K562 (cell line): Measurements from ENCODE around the gene ATRNL1. TPM values are rescaled to one million over a fixed set of nuclear protein-coding genes. Genes with fewer than 3 reads are reported as not detected.

ENCODE experiments used
- ATAC-seq: fragments of 200-7000 bp; cut with Tn5 transposase; 3 replicates; pipeline ENCODE4 v1.9.1; 2020; ENCODE audit warnings: moderate library complexity
- BruUV-seq: library from RNA; stranded (reverse); fragments of 400-500 nt; replicated peaks from 2 replicates; lab custom pipeline; 2021; lab: Mats Ljungman, UMichigan
- CTCF ChIA-PET: fragments of 300-600 bp; formaldehyde crosslinking; extraction: SDS; loops from one replicate; lab custom pipeline; 2021; ENCODE audit warnings: low intra/inter-chr PET ratio; lab: Yijun Ruan, JAX
- POLR2A ChIA-PET: fragments of 300-600, 350-650 bp; sonication (Branson Sonifier 250); formaldehyde crosslinking; extraction: SDS; loops from one replicate; lab custom pipeline; 2021; ENCODE audit warnings: antibody characterized with exemption, inconsistent platforms; lab: Yijun Ruan, JAX
- DNase-seq, 4 experiments: peaks; one replicate each; pipeline versions ENCODE4 v3.0.0 to v3.0.0-alpha.2; 2011 to 2018; ENCODE audit warnings: low spot score in 3 of 4, mixed read lengths in 3 of 4; ENCODE audit errors: extremely low read depth in 1 of 4
- FAIRE-seq: peaks from 2 replicates; lab custom pipeline; 2011; peaks lifted over from hg19 to GRCh38; lab: Jason Lieb, UNC
- H2AFZ ChIP-seq: 2 replicates; pipeline ENCODE4 v1.6.0; 2011; ENCODE audit warnings: low read depth, low read length, control low read depth, inconsistent platforms
- H3K27ac ChIP-seq: fragments of 200-600 bp; 3 replicates; pipeline ENCODE4 v1.8.0; 2011; ENCODE audit warnings: low read depth, mild to moderate bottlenecking, control low read depth, inconsistent platforms, low read length, moderate library complexity, mixed read lengths; ENCODE audit errors: extremely low read depth
- H3K27me3 ChIP-seq, 2 experiments: fragments of 300-600 bp in 1 of 2; 2 replicates in 1 of 2; 3 replicates in 1 of 2; pipeline versions ENCODE4 v1.6.0 to v1.8.0; 2011; ENCODE audit warnings: inconsistent platforms in 2 of 2, low read length in 2 of 2, mild to moderate bottlenecking in 1 of 2, mixed read lengths in 1 of 2, moderate library complexity in 1 of 2; ENCODE audit not compliant: control insufficient read depth in 2 of 2, insufficient read depth in 2 of 2
- H3K36me3 ChIP-seq: fragments of 300-600 bp; 3 replicates; pipeline ENCODE4 v1.8.0; 2011; ENCODE audit warnings: mild to moderate bottlenecking, low read length, inconsistent platforms; ENCODE audit not compliant: control insufficient read depth, insufficient read depth
- H3K4me1 ChIP-seq, 2 experiments: fragments of 200-600 bp in 1 of 2; replicated peaks in 1 of 2; 2 replicates in 1 of 2; 3 replicates in 1 of 2; pipeline versions ENCODE4 v1.5.1 to v1.8.0; 2011; ENCODE audit warnings: inconsistent platforms in 2 of 2, low read length in 2 of 2, mild to moderate bottlenecking in 1 of 2, mixed read lengths in 1 of 2, moderate library complexity in 1 of 2; ENCODE audit not compliant: control insufficient read depth in 2 of 2, insufficient read depth in 2 of 2
- H3K4me2 ChIP-seq: 2 replicates; pipeline ENCODE4 v1.6.1; 2011; ENCODE audit warnings: low read length, control low read depth, inconsistent platforms, mixed read lengths; ENCODE audit not compliant: insufficient read depth
- H3K4me3 ChIP-seq: fragments of 200-600 bp; sonication (generic), shearing (Covaris generic); 2 replicates; pipeline ENCODE4 v1.5.1; 2016; ENCODE audit warnings: control low read depth, inconsistent platforms
- H3K79me2 ChIP-seq: fragments of 200-600 bp; 3 replicates; pipeline ENCODE4 v1.8.0; 2011; ENCODE audit warnings: low read length, inconsistent platforms; ENCODE audit not compliant: control insufficient read depth, insufficient read depth
- H3K9ac ChIP-seq, 2 experiments: 2 replicates each; pipeline versions ENCODE4 v1.6.0 to v1.6.1; 2011; ENCODE audit warnings: low read depth in 2 of 2, low read length in 2 of 2, control low read depth in 1 of 2, inconsistent platforms in 1 of 2, mild to moderate bottlenecking in 1 of 2, mixed read lengths in 1 of 2; ENCODE audit not compliant: insufficient read depth in 1 of 2
- H3K9me1 ChIP-seq: one replicate; pipeline ENCODE4 v1.6.0; 2011; ENCODE audit warnings: inconsistent platforms, mild to moderate bottlenecking, low read length, moderate library complexity; ENCODE audit not compliant: control insufficient read depth, insufficient read depth
- H3K9me3 ChIP-seq: replicated peaks from 2 replicates; pipeline ENCODE4 v1.5.1; 2011; ENCODE audit warnings: low read depth, low read length, inconsistent platforms; ENCODE audit not compliant: control insufficient read depth, insufficient read depth
- H4K20me1 ChIP-seq: replicated peaks from 2 replicates; pipeline ENCODE4 v1.6.1; 2011; ENCODE audit warnings: low read length, inconsistent platforms, mixed read lengths; ENCODE audit not compliant: control insufficient read depth, insufficient read depth
- ATF1 ChIP-seq, 2 experiments: fragments of 450-650 bp in 1 of 2; IDR thresholded peaks; 2 replicates each; pipeline ENCODE4 v1.6.1; 2016; ENCODE audit warnings: missing compliant biosample characterization in 1 of 2, missing genetic modification characterization in 1 of 2
- HDAC3 ChIP-seq: fragments of 450-650 bp; IDR thresholded peaks from 2 replicates; pipeline ENCODE4 v1.6.1; 2018; ENCODE audit warnings: borderline replicate concordance, mild to moderate bottlenecking, moderate library complexity; ENCODE audit not compliant: partially characterized antibody
- NONO ChIP-seq, 2 experiments: fragments of 200-400 bp in 1 of 2; fragments of 450-650 bp in 1 of 2; formaldehyde crosslinking in 1 of 2; IDR thresholded peaks; 2 replicates each; pipeline ENCODE4 v1.6.1; 2017; ENCODE audit warnings: low read depth in 2 of 2, mild to moderate bottlenecking in 2 of 2, moderate library complexity in 2 of 2, low read length in 1 of 2
- SPI1 ChIP-seq: IDR thresholded peaks from 2 replicates; pipeline ENCODE4 v1.6.1; 2011; ENCODE audit warnings: low read depth, low read length, control low read depth, borderline replicate concordance
- SRSF7 ChIP-seq: fragments of 200-400 bp; formaldehyde crosslinking; optimal IDR thresholded peaks from 2 replicates; pipeline ENCODE3; 2017; ENCODE audit warnings: mild to moderate bottlenecking, low read depth, low read length
- ZNF217 ChIP-seq: sonication (generic); formaldehyde crosslinking; IDR thresholded peaks from 2 replicates; pipeline ENCODE4 v1.8.0; 2022; ENCODE audit warnings: mild to moderate bottlenecking, missing genetic modification reagents
- WGBS: fragments of 100-300 bp; shearing (Covaris generic); methylation state at CpG from one replicate; pipeline ENCODE4 v1.1.6; 2016; ENCODE audit warnings: low coverage, mixed read lengths; ENCODE audit not compliant: insufficient coverage; ENCODE audit errors: missing lambda C conversion rate; 5-methylcytosine and 5-hydroxymethylcytosine counted together
- in situ Hi-C: fragments of 300-500 bp; cut with MboI; formaldehyde crosslinking; loops from 4 replicates; pipeline ENCODE4 v1.15.0; 2018; ENCODE audit warnings: inconsistent platforms, mixed read lengths
- intact Hi-C: fragments of 100-400 bp; cut with micrococcal nuclease; formaldehyde crosslinking; loops from 2 replicates; pipeline ENCODE4 v1.14.2; 2022
- polyA plus RNA-seq, 8 experiments: library from polyadenylated mRNA; depleted of rRNA in 4 of 8; stranded (reverse) in 5 of 8; unstranded in 3 of 8; fragments of >200 nt; fragmentation: Nextera tagmentation in 2 of 8; fragmentation: Illumina TruSeq in 1 of 8; extraction: Ambion mirVana in 2 of 8; extraction: Trizol in 1 of 8; gene quantifications; 2 replicates each; pipeline versions ENCODE4 v1.2.1 to v1.2.3, GENCODE V29; 2011 to 2014; ENCODE audit warnings: inconsistent platforms in 1 of 8, missing spikeins in 1 of 8
- total RNA-seq, 7 experiments: library from RNA; depleted of rRNA in 6 of 7; stranded (reverse); fragments of >200 nt in 6 of 7; fragmentation: Illumina TruSeq in 2 of 7; extraction: Trizol in 2 of 7; gene quantifications; 2 replicates each; pipeline versions ENCODE4 v1.2.1 to v1.2.3, GENCODE V29; 2011 to 2021; ENCODE audit warnings: low replicate concordance in 1 of 7
- TF ChIP-seq, protein P1 (sequence below), 2 experiments: fragments of 450-650 bp in 1 of 2; sonication (generic) in 1 of 2; formaldehyde crosslinking in 1 of 2; IDR thresholded peaks; 2 replicates each; pipeline versions ENCODE4 v1.7.1 to v1.9.0; 2016 to 2022; ENCODE audit warnings: inconsistent platforms in 1 of 2, mild to moderate bottlenecking in 1 of 2, missing genetic modification reagents in 1 of 2

ATRNL1 gene
- total and polyA plus RNA-seq, 9 of the 15 experiments (the other 6 are each of a cell fraction or from before 2014, with no cell fraction given): 0.18 TPM; not detected in 8

DNA sequence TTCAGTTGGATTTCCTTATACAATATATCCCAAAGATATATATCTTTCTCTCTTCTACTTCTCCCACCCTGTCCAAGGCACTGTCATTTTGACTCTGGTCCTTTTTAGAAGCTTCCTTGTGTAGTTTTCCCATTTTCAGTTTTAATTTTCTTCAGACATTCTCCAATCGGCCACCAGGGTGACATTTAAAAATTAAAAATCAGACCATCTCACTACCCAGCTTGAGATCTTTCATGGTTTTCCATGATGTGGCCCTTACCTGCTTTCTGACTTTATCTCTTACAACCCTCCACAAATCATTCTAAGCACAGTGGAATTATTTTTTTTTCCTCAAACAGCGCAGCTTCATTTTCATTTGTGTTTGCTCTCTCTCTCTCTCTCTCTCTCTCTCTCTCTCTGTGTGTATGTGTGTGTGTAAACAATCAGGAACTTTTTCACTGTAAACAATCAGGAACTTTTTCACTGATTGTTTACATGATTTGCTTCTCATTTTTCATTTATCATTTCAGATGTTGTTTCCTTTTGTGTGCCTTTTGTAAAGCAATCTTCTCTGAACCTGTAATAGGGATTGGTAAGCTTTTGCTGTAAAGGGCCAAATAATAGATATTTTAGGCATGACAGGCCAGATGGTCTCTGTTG lies 348.9 kb downstream of the ATRNL1 start:
- Histone ChIP-seq H4K20me1 (no peaks in the 10 kb centered on the region), H3K4me3 (no peak overlapping the region), H3K36me3 (no peaks in the 10 kb centered on the region), H3K4me1 (no peaks in the 10 kb centered on the region), H3K9me1 (no peaks in the 10 kb centered on the region), H3K9me3 (no peaks in the 10 kb centered on the region), H2AFZ (no peak overlapping the region), H3K79me2 (no peaks in the 10 kb centered on the region), H3K9ac (no peak overlapping the region), H3K4me2 (no peak overlapping the region), H3K27me3 (no peaks in the 10 kb centered on the region), H3K27ac (no peak overlapping the region)
- no peak for ATAC-seq
- POLR2A ChIA-PET: no interaction called here
- 0% methylated on average over 2 of the region's 2 CpGs for WGBS
- DNase-seq: no peak
- CTCF ChIA-PET: no interaction called here
- intact Hi-C loops: no loop called here
- BruUV-seq: no TSS peak
- FAIRE-seq: no peak
- in situ Hi-C loops: no loop called here
- TF ChIP-seq ATF1 (CRISPR knock-in tag; IDR thresholded peaks at IDR 0.05) (no peak), ATF1 (tag; IDR thresholded peaks at IDR 0.05) (no peak), HDAC3 (no peak), SPI1 (no peak), ZNF217 (CRISPR knock-in tag) (no peak), SRSF7 (no peak), NONO (IDR thresholded peaks at IDR 0.05; ENCODE audit: low read depth in 2 of 2, low read length in 1 of 2) (no peak)
- TF ChIP-seq, protein P1, sequence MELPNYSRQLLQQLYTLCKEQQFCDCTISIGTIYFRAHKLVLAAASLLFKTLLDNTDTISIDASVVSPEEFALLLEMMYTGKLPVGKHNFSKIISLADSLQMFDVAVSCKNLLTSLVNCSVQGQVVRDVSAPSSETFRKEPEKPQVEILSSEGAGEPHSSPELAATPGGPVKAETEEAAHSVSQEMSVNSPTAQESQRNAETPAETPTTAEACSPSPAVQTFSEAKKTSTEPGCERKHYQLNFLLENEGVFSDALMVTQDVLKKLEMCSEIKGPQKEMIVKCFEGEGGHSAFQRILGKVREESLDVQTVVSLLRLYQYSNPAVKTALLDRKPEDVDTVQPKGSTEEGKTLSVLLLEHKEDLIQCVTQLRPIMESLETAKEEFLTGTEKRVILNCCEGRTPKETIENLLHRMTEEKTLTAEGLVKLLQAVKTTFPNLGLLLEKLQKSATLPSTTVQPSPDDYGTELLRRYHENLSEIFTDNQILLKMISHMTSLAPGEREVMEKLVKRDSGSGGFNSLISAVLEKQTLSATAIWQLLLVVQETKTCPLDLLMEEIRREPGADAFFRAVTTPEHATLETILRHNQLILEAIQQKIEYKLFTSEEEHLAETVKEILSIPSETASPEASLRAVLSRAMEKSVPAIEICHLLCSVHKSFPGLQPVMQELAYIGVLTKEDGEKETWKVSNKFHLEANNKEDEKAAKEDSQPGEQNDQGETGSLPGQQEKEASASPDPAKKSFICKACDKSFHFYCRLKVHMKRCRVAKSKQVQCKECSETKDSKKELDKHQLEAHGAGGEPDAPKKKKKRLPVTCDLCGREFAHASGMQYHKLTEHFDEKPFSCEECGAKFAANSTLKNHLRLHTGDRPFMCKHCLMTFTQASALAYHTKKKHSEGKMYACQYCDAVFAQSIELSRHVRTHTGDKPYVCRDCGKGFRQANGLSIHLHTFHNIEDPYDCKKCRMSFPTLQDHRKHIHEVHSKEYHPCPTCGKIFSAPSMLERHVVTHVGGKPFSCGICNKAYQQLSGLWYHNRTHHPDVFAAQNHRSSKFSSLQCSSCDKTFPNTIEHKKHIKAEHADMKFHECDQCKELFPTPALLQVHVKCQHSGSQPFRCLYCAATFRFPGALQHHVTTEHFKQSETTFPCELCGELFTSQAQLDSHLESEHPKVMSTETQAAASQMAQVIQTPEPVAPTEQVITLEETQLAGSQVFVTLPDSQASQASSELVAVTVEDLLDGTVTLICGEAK (IDR thresholded peaks at IDR 0.05): no peak
- TF ChIP-seq, protein P1 (CRISPR knock-in tag; IDR thresholded peaks at IDR 0.05): no peak
